ENCODE measurements around the gene FAM241B. TPM values are rescaled to one million over a fixed set of nuclear protein-coding genes. Genes with fewer than 3 reads are reported as not detected.

Gene FAM241B
- total RNA-seq, 1 donor from 2014 or later, result not detected

DNA sequence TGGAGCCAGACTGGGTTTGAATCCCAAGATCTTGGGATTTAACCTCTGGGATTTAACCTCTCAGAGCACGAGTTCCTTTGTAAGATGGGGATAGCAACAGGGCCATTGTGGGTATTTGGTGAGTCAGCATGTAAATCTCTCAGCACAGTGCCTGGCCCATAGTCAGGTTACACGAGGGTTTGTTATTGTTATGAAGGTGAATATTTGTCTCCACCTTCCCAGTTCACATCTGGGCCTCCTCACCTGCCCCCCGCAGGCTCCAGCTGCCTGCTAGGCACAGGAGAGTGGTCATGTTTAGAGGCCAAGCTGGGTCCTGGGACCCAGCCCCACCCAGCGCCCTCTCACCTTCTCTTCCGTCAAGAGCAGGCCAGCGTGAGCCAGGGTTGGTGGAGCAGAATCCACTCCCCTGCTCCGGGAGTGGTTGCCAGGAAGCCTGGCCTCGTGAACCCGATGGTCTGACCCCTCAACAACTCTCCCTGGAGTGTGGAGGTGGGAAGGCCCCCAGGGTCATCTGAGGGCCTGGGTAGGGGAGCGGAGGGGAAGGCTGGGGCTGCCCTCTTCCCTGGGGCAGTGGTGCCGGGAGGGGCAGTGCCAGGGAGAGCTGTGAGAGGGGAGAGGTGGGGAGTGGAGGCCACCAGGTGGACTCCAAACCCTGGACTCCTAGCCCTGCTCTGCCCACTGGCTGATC lies 26.0 kb downstream of the FAM241B start:
- Histone ChIP-seq H3K9ac (ENCODE audit: low read depth in 1 of 3, low read length in 3 of 3) (no peak overlapping the region), H3K9me3 (ENCODE audit: control insufficient read depth in 3 of 3, low read length in 3 of 3) (no peaks in the 10 kb centered on the region), H3K4me3 (ENCODE audit: low read length in 3 of 3) (no peak overlapping the region), H3K27me3 (ENCODE audit: control insufficient read depth in 3 of 3, insufficient read depth in 3 of 3, low read length in 3 of 3) (peaks cover 0 to 33% (median 12%) of the 10 kb centered on the region in 3 donors), H3K4me1 (ENCODE audit: control insufficient read depth in 3 of 3, insufficient read depth in 3 of 3, low read length in 3 of 3) (peaks cover 0 to 15% (median 13%) of the 10 kb centered on the region in 3 donors), H3K27ac (ENCODE audit: low read depth, low read length) (no peak overlapping the region), H3K36me3 (ENCODE audit: control insufficient read depth in 3 of 3, insufficient read depth in 3 of 3, low read length in 3 of 3) (no peaks in the 10 kb centered on the region)

GRCh38 chr10:69656742-69657269 lies 26.8 kb downstream of the FAM241B start:
- Histone ChIP-seq H3K4me3 (ENCODE audit: low read length in 3 of 3) (no peak overlapping the region), H3K9me3 (ENCODE audit: control insufficient read depth in 3 of 3, low read length in 3 of 3) (no peaks in the 10 kb centered on the region), H3K27me3 (ENCODE audit: control insufficient read depth in 3 of 3, insufficient read depth in 3 of 3, low read length in 3 of 3) (peaks cover 0 to 33% (median 12%) of the 10 kb centered on the region in 3 donors), H3K9ac (ENCODE audit: low read depth in 1 of 3, low read length in 3 of 3) (no peak overlapping the region), H3K36me3 (ENCODE audit: control insufficient read depth in 3 of 3, insufficient read depth in 3 of 3, low read length in 3 of 3) (no peaks in the 10 kb centered on the region), H3K27ac (ENCODE audit: low read depth, low read length) (no peak overlapping the region), H3K4me1 (ENCODE audit: control insufficient read depth in 3 of 3, insufficient read depth in 3 of 3, low read length in 3 of 3) (peaks cover 0 to 15% (median 11%) of the 10 kb centered on the region in 3 donors)

GRCh38 chr10:69657430-69657829 lies 27.4 kb downstream of the FAM241B start:
- H3K27me3 ChIP-seq (ENCODE audit: control insufficient read depth in 3 of 3, insufficient read depth in 3 of 3, low read length in 3 of 3), result peaks cover 0 to 33% (median 12%) of the 10 kb centered on the region in 3 donors
- no peaks in the 10 kb centered on the region for H3K9me3 ChIP-seq (ENCODE audit: control insufficient read depth in 3 of 3, low read length in 3 of 3)
- no peaks in the 10 kb centered on the region for H3K36me3 ChIP-seq (ENCODE audit: control insufficient read depth in 3 of 3, insufficient read depth in 3 of 3, low read length in 3 of 3)
- no peak overlapping the region for H3K27ac ChIP-seq (ENCODE audit: low read depth, low read length)
- H3K4me3 ChIP-seq (ENCODE audit: low read length in 3 of 3), result no peak overlapping the region
- no peak overlapping the region for H3K9ac ChIP-seq (ENCODE audit: low read depth in 1 of 3, low read length in 3 of 3)
- peaks cover 0 to 15% (median 11%) of the 10 kb centered on the region in 3 donors for H3K4me1 ChIP-seq (ENCODE audit: control insufficient read depth in 3 of 3, insufficient read depth in 3 of 3, low read length in 3 of 3)

DNA sequence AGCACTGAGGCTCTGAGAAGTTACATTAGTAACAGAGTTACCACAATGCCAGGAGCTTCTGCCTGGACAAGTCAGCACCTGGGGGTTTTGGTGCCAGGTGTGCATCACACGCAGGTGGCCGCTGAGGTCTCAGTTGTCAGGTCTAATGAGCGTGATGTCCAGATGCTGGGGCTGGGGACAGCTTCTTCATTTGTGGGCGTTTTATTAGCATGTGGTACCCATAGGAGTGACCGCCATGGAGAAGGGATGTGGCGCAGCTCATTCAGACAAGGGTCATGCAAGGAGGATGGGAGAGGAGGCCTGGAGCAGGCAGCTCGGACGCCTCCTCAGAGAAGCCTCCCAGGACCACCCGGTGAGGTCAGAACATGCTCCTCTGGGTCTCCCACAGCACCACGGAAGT lies 27.8 kb downstream of the FAM241B start:
- Histone ChIP-seq H3K9ac (ENCODE audit: low read depth in 1 of 3, low read length in 3 of 3) (no peak overlapping the region), H3K36me3 (ENCODE audit: control insufficient read depth in 3 of 3, insufficient read depth in 3 of 3, low read length in 3 of 3) (no peaks in the 10 kb centered on the region), H3K4me3 (ENCODE audit: low read length in 3 of 3) (no peak overlapping the region), H3K27me3 (ENCODE audit: control insufficient read depth in 3 of 3, insufficient read depth in 3 of 3, low read length in 3 of 3) (peaks cover 0 to 32% (median 9%) of the 10 kb centered on the region in 3 donors), H3K4me1 (ENCODE audit: control insufficient read depth in 3 of 3, insufficient read depth in 3 of 3, low read length in 3 of 3) (peaks cover 0 to 15% (median 11%) of the 10 kb centered on the region in 3 donors), H3K9me3 (ENCODE audit: control insufficient read depth in 3 of 3, low read length in 3 of 3) (no peaks in the 10 kb centered on the region), H3K27ac (ENCODE audit: low read depth, low read length) (no peak overlapping the region)

- Histone ChIP-seq H3K27ac (ENCODE audit: low read depth, low read length) (no peak overlapping the region), H3K27me3 (ENCODE audit: control insufficient read depth in 3 of 3, insufficient read depth in 3 of 3, low read length in 3 of 3) (peaks cover 0 to 45% (median 6%) of the 10 kb centered on the region in 3 donors), H3K4me3 (ENCODE audit: low read length in 3 of 3) (no peak overlapping the region), H3K4me1 (ENCODE audit: control insufficient read depth in 3 of 3, insufficient read depth in 3 of 3, low read length in 3 of 3) (peaks cover 0 to 15% (median 11%) of the 10 kb centered on the region in 3 donors), H3K9me3 (ENCODE audit: control insufficient read depth in 3 of 3, low read length in 3 of 3) (no peaks in the 10 kb centered on the region), H3K9ac (ENCODE audit: low read depth in 1 of 3, low read length in 3 of 3) (no peak overlapping the region), H3K36me3 (ENCODE audit: control insufficient read depth in 3 of 3, insufficient read depth in 3 of 3, low read length in 3 of 3) (no peaks in the 10 kb centered on the region)
These were observed 29.4 kb downstream of the FAM241B start for GRCh38 chr10:69659241-69660038.

- no peaks in the 10 kb centered on the region for H3K9me3 ChIP-seq (ENCODE audit: control insufficient read depth in 3 of 3, low read length in 3 of 3)
- H3K4me3 ChIP-seq (ENCODE audit: low read length in 3 of 3), result no peak overlapping the region
- no peaks in the 10 kb centered on the region for H3K36me3 ChIP-seq (ENCODE audit: control insufficient read depth in 3 of 3, insufficient read depth in 3 of 3, low read length in 3 of 3)
- no peak overlapping the region for H3K9ac ChIP-seq (ENCODE audit: low read depth in 1 of 3, low read length in 3 of 3)
- H3K27ac ChIP-seq (ENCODE audit: low read depth, low read length), result no peak overlapping the region
- peaks cover 0 to 43% (median 7%) of the 10 kb centered on the region in 3 donors for H3K27me3 ChIP-seq (ENCODE audit: control insufficient read depth in 3 of 3, insufficient read depth in 3 of 3, low read length in 3 of 3)
- peaks cover 0 to 8% (median 3%) of the 10 kb centered on the region in 3 donors for H3K4me1 ChIP-seq (ENCODE audit: control insufficient read depth in 3 of 3, insufficient read depth in 3 of 3, low read length in 3 of 3)
These were observed 30.2 kb downstream of the FAM241B start for GRCh38 chr10:69660296-69660695.

GRCh38 chr10:69661414-69662172 lies 31.5 kb downstream of the FAM241B start:
- no peaks in the 10 kb centered on the region for H3K36me3 ChIP-seq (ENCODE audit: control insufficient read depth in 3 of 3, insufficient read depth in 3 of 3, low read length in 3 of 3)
- H3K27ac ChIP-seq (ENCODE audit: low read depth, low read length), result no peak overlapping the region
- no peaks in the 10 kb centered on the region for H3K4me1 ChIP-seq (ENCODE audit: control insufficient read depth in 3 of 3, insufficient read depth in 3 of 3, low read length in 3 of 3)
- H3K4me3 ChIP-seq (ENCODE audit: low read length in 3 of 3), result no peak overlapping the region
- peaks cover 0 to 43% (median 18%) of the 10 kb centered on the region in 3 donors for H3K27me3 ChIP-seq (ENCODE audit: control insufficient read depth in 3 of 3, insufficient read depth in 3 of 3, low read length in 3 of 3)
- H3K9ac ChIP-seq (ENCODE audit: low read depth in 1 of 3, low read length in 3 of 3), result no peak overlapping the region
- no peaks in the 10 kb centered on the region for H3K9me3 ChIP-seq (ENCODE audit: control insufficient read depth in 3 of 3, low read length in 3 of 3)

DNA sequence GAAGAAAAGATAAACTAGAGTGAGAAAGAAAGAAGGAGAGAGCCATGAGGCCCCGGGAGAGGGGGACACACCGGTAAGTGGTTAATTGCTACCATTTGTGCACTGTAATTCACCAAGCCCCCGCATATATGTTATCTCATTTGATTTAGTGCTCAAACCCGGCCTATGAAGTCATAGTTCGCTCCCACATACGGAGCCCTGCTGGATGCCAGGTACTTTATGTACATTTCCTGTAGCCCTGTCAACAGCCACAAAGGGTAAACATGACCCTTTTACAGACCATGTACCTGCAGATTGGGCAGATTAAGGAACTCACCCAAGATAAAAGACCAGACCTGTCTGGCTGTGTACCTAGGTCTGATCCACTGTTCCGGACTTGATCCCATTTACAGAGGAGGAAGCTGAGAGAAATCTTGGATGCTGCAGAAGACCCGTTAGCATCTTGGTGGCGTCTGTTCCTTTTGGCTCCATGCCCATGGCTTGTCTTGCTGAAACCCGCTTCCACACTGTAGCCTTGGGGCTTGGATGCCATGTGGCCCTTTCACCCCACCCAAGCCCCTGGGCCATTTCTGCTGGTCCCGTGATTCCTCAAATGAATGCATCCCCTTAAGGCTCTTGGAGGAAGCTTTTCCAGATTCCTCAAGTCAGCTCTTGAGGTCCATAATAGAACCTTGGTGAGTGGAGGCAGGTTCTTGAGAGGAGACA lies 32.3 kb downstream of the FAM241B start:
- H3K36me3 ChIP-seq (ENCODE audit: control insufficient read depth in 3 of 3, insufficient read depth in 3 of 3, low read length in 3 of 3), result no peaks in the 10 kb centered on the region
- no peaks in the 10 kb centered on the region for H3K4me1 ChIP-seq (ENCODE audit: control insufficient read depth in 3 of 3, insufficient read depth in 3 of 3, low read length in 3 of 3)
- H3K9ac ChIP-seq (ENCODE audit: low read depth in 1 of 3, low read length in 3 of 3), result no peak overlapping the region
- H3K27ac ChIP-seq (ENCODE audit: low read depth, low read length), result no peak overlapping the region
- no peak overlapping the region for H3K4me3 ChIP-seq (ENCODE audit: low read length in 3 of 3)
- H3K27me3 ChIP-seq (ENCODE audit: control insufficient read depth in 3 of 3, insufficient read depth in 3 of 3, low read length in 3 of 3), result peaks cover 0 to 48% (median 21%) of the 10 kb centered on the region in 3 donors
- no peaks in the 10 kb centered on the region for H3K9me3 ChIP-seq (ENCODE audit: control insufficient read depth in 3 of 3, low read length in 3 of 3)

DNA sequence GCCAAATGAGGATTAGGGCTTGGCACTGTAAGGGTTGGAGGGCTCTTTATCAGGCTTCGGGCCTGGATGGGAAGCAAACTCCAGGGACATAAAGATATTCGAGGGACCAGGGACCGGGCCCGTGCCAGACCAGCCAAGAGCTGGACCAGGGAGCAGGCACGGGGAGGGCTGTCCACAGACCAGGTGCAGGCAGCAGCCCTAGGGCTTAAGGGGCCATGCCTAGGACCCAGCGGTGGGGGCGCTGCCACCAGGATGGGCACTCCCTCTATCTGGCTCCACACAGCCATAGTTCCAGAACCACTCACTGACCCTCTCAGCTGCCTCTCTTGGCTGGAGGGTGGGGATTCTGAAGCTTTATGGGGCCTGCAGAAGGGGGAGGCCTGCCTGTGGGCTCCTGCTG lies 32.9 kb downstream of the FAM241B start:
- Histone ChIP-seq H3K27me3 (ENCODE audit: control insufficient read depth in 3 of 3, insufficient read depth in 3 of 3, low read length in 3 of 3) (peaks cover 0 to 45% (median 16%) of the 10 kb centered on the region in 3 donors), H3K9ac (ENCODE audit: low read depth in 1 of 3, low read length in 3 of 3) (no peak overlapping the region), H3K27ac (ENCODE audit: low read depth, low read length) (no peak overlapping the region), H3K9me3 (ENCODE audit: control insufficient read depth in 3 of 3, low read length in 3 of 3) (no peaks in the 10 kb centered on the region), H3K4me1 (ENCODE audit: control insufficient read depth in 3 of 3, insufficient read depth in 3 of 3, low read length in 3 of 3) (no peaks in the 10 kb centered on the region), H3K36me3 (ENCODE audit: control insufficient read depth in 3 of 3, insufficient read depth in 3 of 3, low read length in 3 of 3) (no peaks in the 10 kb centered on the region), H3K4me3 (ENCODE audit: low read length in 3 of 3) (no peak overlapping the region)

Data from skeletal muscle tissue (tissue), 4 donors.